Uterus (tissue), 4 donors: ENCODE data around the gene ZNF433. TPM values are rescaled to one million over a fixed set of nuclear protein-coding genes. Genes with fewer than 3 reads are reported as not detected.
A peak's percentile ranks its signal among the peaks of the same experiment; 100 is the strongest.

ENCODE experiments used
- DNase-seq, 2 donors: peaks; one replicate each; pipeline ENCODE4 v3.0.0-alpha.2; 2019 to 2020
- H3K27ac ChIP-seq, 2 donors: fragments of 200-600 bp; sonication (generic); 1 replicate in 1 of 2; 2 replicates in 1 of 2; pipeline ENCODE4 v1.5.1; 2016 to 2018
- H3K27me3 ChIP-seq, 2 donors: fragments of 200-600 bp; sonication (generic); one replicate each; pipeline ENCODE4 v1.5.1; 2018 to 2019; ENCODE audit warnings: control low read depth in 1 of 2
- H3K36me3 ChIP-seq, 2 donors: fragments of 200-600 bp; sonication (generic); one replicate each; pipeline ENCODE4 v1.5.1; 2019; ENCODE audit warnings: control low read depth in 1 of 2
- H3K4me1 ChIP-seq, 2 donors: fragments of 200-600 bp; sonication (generic); one replicate each; pipeline ENCODE4 v1.5.1; 2018 to 2019; ENCODE audit warnings: control low read depth in 1 of 2
- H3K4me3 ChIP-seq, 2 donors: fragments of 200-600 bp; sonication (generic); 1 replicate in 1 of 2; 2 replicates in 1 of 2; pipeline ENCODE4 v1.5.1; 2018 to 2019; ENCODE audit warnings: mild to moderate bottlenecking in 1 of 2
- H3K9me3 ChIP-seq, 2 donors: fragments of 200-600 bp; sonication (generic); one replicate each; pipeline ENCODE4 v1.5.1; 2019; ENCODE audit warnings: control low read depth in 1 of 2
- CTCF ChIP-seq, 4 experiments: fragments of 200-600 bp in 2 of 4; fragments of 450-650 bp in 2 of 4; sonication (generic) in 2 of 4; IDR thresholded peaks; one replicate each; pipeline ENCODE4 v1.5.1; 2016 to 2019; ENCODE audit warnings: antibody characterized with exemption in 4 of 4, mild to moderate bottlenecking in 2 of 4, moderate library complexity in 1 of 4
- POLR2A ChIP-seq, 2 donors: fragments of 450-650 bp; IDR thresholded peaks; one replicate each; pipeline ENCODE4 v1.6.1; 2016; ENCODE audit warnings: antibody characterized with exemption in 2 of 2, mild to moderate bottlenecking in 1 of 2, moderate library complexity in 1 of 2
- intact Hi-C: fragments of 100-400 bp; cut with DNase I; formaldehyde crosslinking; loops from one replicate; pipeline ENCODE4 v1.15.1; 2023; ENCODE audit warnings: low total_unique reads
- total RNA-seq, 4 donors: library from RNA; depleted of rRNA in 3 of 4; stranded (reverse); fragments of >200 nt in 3 of 4; gene quantifications; one replicate each; pipeline versions ENCODE4 v1.1.0 to v1.2.4, GENCODE V29; 2014 to 2023
- donor health status: DM: yes; HTN: yes; CAD: no.

The ZNF433 gene
- total RNA-seq, 4 donors from 2014 or later = 1.5 to 13.5 (median 7.5) TPM

GRCh38 chr19:11989112-11989456, 46.4 kb downstream of the ZNF433 start:
- no peak for TF ChIP-seq POLR2A (IDR thresholded peaks at IDR 0.05)
- TF ChIP-seq CTCF (IDR thresholded peaks at IDR 0.05) = no peak
- Histone ChIP-seq H3K4me1 (no peaks in the 10 kb centered on the region), H3K27me3 (no peaks in the 10 kb centered on the region), H3K4me3 (no peak overlapping the region), H3K36me3 (no peaks in the 10 kb centered on the region), H3K9me3 (no peaks in the 10 kb centered on the region), H3K27ac (peak overlapping the region; percentile 81 to 87)
- intact Hi-C loops = loop anchor here (2.0 to 5.0 kb wide), 3 partner anchors 24 to 192 kb away; partner anchors contain the start of genes ZNF491, ZNF700 and ZNF763
- no peak for DNase-seq

GRCh38 chr19:11987405-11988281, 47.8 kb downstream of the ZNF433 start:
- peak in 1 of 4 experiments; percentile 7 for TF ChIP-seq CTCF (IDR thresholded peaks at IDR 0.05)
- TF ChIP-seq POLR2A (IDR thresholded peaks at IDR 0.05) = peak; percentile 54 to 60
- Histone ChIP-seq H3K9me3 (no peaks in the 10 kb centered on the region), H3K36me3 (no peaks in the 10 kb centered on the region), H3K4me3 (peak overlapping the region; percentile 69 to 77), H3K4me1 (no peaks in the 10 kb centered on the region), H3K27me3 (no peaks in the 10 kb centered on the region), H3K27ac (peak overlapping the region; percentile 81 to 87)
- DNase-seq = peak; percentile 91 to 95
- intact Hi-C loops = loop anchor here (2.0 to 5.0 kb wide), 3 partner anchors 23 to 190 kb away; partner anchors contain the start of genes ZNF491, ZNF700 and ZNF763

GRCh38 chr19:11986754-11987153, 48.7 kb downstream of the ZNF433 start:
- H3K4me1 ChIP-seq = no peaks in the 10 kb centered on the region
- H3K9me3 ChIP-seq = peaks cover 0 to 5% of the 10 kb centered on the region in 2 donors
- intact Hi-C loops = loop anchor here (5.0 kb wide), 1 partner anchor 189 kb away; the partner anchor contains the start of gene ZNF491
- H3K36me3 ChIP-seq = no peaks in the 10 kb centered on the region
- no peaks in the 10 kb centered on the region for H3K27me3 ChIP-seq
- no peak for DNase-seq
- TF ChIP-seq CTCF (IDR thresholded peaks at IDR 0.05) (no peak), POLR2A (IDR thresholded peaks at IDR 0.05) (no peak)
- H3K27ac ChIP-seq = no peak overlapping the region
- no peak overlapping the region for H3K4me3 ChIP-seq

- H3K27me3 ChIP-seq = no peaks in the 10 kb centered on the region
- intact Hi-C loops = loop anchor here (5.0 kb wide), 1 partner anchor 188 kb away; the partner anchor contains the start of gene ZNF491
Measured at GRCh38 chr19:11984986-11985385, 50.5 kb downstream of the ZNF433 start.

More at GRCh38 chr19:11984986-11985385, 50.5 kb downstream of the ZNF433 start:
- TF ChIP-seq POLR2A (IDR thresholded peaks at IDR 0.05) = no peak
- TF ChIP-seq CTCF (IDR thresholded peaks at IDR 0.05) = no peak
- no peak for DNase-seq
- Histone ChIP-seq H3K4me1 (no peaks in the 10 kb centered on the region), H3K4me3 (no peak overlapping the region), H3K36me3 (no peaks in the 10 kb centered on the region), H3K27ac (no peak overlapping the region), H3K9me3 (peaks cover 0 to 23% of the 10 kb centered on the region in 2 donors)
